Effector CD8-positive, alpha-beta T cell (primary cell): ENCODE data around the gene DGKA.
"Not testable (repeated sequence)": the region's sequence is repeated elsewhere in the genome, so short reads cannot be mapped to it uniquely, and the experiment has no call there.

ENCODE experiments used
- DNase-seq: peaks from one replicate; lab custom pipeline; 2025; lab: John Stamatoyannopoulos, UW

Gene DGKA

DNA sequence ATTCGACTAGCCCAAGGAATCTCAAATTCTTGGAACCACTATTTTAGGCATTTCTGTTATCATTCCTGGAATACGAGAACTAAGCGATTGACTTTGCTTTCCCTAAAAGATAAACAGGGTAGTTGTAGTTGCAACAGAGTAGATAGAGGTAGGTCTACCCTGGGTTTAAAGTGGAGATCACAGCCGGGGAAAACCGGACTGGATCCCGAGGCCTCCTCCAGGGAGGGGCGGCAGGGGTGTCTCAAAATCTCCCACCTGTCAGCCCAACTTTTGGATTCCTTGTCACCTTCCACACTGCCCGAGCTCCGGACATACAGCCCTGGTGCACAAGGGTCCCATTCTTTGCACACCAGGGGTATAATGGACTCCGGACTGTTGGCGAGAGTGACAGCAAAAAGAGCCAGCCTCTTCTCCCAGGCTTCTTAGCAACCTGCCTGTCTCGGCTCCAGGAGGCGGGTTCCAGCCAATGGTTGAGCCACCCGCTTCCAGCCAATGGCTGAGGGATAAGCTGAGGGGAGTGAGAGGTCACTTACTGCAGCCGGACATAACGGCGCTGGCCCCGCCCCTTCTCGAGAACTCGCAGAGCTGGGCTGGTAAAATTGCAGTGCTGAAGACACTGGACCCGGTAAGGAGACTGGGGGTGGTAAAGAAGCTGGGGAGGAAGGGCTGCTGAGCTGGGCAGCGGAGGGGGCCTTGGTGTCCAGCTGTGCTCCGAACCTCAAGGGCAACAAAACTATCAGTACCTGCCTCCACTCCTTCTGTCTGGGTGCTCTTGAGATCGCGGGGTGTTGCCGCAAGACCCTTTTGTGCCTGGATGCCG lies 66.0 kb downstream of the DGKA start, which contains the start of gene SUOX:
Gene SUOX, plus strand, starts transcription at position 562 of the 820 bp plus-strand sequence. CDS start 4,946 bp downstream, outside the sequence.
- no peak for DNase-seq

DNA sequence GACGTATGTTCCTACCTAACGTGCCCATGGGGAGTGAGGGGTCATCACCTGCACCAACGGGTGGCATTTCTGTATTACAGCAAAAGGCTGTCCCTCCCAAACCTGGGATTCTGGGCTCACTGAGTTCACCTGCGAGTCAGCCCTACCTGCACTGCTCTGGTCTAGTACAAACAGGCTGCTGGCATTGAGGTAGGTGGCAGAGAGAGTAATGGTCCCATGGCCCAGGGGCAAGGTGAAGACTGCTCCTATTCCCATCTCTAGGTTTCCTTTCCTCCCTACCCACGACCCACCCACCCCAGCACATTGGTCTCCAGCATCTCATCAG lies 66.5 kb downstream of the DGKA start:
- DNase-seq: no peak

DNA sequence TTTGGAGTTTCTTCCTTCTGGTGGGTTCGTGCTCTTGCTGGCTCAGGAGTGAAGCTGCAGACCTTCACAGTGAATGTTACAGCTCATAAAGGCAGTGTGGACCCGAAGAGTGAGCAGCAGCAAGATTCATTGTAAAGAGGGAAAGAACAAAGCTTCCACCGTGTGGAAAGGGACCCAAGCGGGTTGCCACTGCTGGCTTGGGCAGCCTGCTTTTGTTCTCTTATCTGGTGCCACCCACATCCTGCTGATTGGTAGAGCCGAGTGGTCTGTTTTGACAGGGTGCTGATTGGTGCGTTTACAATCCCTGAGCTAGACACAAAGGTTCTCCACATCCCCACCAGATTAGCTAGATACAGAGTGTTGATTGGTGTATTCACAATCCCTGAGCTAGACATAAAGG lies 68.6 kb downstream of the DGKA start:
- DNase-seq: not testable (repeated sequence)

DNA sequence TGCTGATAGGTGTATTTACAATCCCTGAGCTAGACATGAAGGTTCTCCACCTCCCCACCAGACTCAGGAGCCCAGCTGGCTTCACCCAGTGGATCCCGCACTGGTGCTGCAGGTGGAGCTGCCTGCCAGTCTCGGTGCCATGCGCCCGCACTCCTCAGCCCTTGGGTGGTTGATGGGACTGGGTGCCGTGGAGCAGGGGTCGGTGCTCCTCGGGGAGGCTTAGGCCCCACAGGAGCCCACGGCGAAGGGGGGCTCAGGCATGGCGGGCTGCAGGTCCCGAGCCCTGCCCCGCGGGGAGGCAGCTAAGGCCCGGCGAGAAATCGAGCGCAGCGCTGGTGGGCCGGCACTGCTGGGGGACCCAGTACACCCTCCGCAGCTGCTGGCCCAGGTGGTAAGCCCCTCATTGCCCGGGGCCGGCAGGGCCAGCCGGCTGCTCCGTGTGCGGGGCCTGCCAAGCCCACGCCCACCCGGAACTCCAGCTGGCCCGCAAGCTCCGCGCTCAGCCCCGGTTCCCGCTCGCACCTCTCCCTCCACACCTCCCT lies 69.1 kb downstream of the DGKA start:
- not testable (repeated sequence) for DNase-seq

DNA sequence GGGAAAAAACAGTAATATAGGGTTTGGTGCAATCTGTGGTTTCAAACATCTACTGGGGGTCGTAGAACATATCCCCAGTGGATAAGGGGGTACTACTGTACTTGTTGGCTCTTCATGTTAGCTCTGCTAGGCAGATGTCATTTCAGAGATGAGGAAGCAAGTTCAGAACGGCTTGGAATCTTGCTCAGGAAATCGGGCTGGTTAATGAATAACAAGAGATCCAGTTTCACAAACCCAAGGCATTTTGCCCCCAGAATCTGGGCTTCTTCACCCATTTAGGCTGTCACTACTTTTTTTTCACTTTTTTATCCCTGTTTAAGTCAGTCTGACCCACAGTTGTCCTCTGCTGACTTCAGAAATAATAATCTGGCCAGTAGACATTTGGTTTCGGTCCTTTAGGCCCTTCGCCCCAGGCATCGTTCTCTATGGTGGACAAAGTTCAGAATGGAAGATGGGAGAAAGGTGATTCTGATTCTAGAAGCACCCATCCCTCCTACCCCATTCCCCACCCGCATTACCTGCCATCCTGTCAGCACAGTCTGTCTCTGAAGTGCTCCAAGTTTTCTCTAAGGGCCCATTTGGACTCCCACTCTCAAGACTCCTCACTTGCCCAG lies 70.6 kb downstream of the DGKA start:
- DNase-seq: no peak

DNA sequence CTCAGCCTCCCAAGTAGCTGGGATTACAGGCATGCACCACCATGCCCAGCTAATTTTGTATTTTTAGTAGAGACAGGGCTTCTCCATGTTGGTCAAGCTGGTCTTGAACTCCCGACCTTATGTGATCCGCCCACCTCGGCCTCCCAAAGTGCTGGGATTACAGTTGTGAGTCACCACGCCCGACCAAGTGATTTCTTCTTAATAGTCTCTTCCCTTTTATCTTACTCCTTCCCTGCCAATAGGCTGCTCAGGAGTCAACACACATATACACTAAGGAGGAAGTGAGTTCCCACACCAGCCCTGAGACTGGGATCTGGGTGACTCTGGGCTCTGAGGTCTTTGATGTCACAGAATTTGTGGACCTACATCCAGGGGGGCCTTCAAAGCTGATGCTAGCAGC lies 72.4 kb downstream of the DGKA start:
- not testable (repeated sequence) for DNase-seq
